Spleen (tissue), 11 donors: ENCODE data around the gene MYL2. TPM values are rescaled to one million over a fixed set of nuclear protein-coding genes. Genes with fewer than 3 reads are reported as not detected.

Experiments
- DNase-seq: peaks from one replicate; pipeline ENCODE4 v3.0.0-alpha.2; 2020
- H3K27ac ChIP-seq, 8 donors: fragments of 200-600 bp; sonication (generic) in 7 of 8; 1 replicate in 4 of 8; 2 replicates in 4 of 8; pipeline versions ENCODE4 v1.5.0 to v1.8.0; 2016 to 2021; ENCODE audit warnings: inconsistent platforms in 4 of 8, mild to moderate bottlenecking in 4 of 8, moderate library complexity in 1 of 8
- H3K27me3 ChIP-seq, 7 donors: fragments of 200-600 bp; sonication (generic) in 6 of 7; replicated peaks in 1 of 7; 1 replicate in 4 of 7; 2 replicates in 3 of 7; pipeline versions ENCODE4 v1.5.0 to v1.8.0; 2016 to 2021; ENCODE audit warnings: inconsistent platforms in 3 of 7, mild to moderate bottlenecking in 1 of 7
- H3K36me3 ChIP-seq, 6 donors: fragments of 200-600 bp; sonication (generic) in 5 of 6; 1 replicate in 4 of 6; 2 replicates in 2 of 6; pipeline versions ENCODE4 v1.5.0 to v1.8.0; 2016 to 2021; ENCODE audit warnings: inconsistent platforms in 2 of 6
- H3K4me1 ChIP-seq, 6 donors: fragments of 200-600 bp; sonication (generic) in 5 of 6; 1 replicate in 3 of 6; 2 replicates in 3 of 6; pipeline versions ENCODE4 v1.5.0 to v1.8.0; 2016 to 2021; ENCODE audit warnings: inconsistent platforms in 3 of 6
- H3K4me3 ChIP-seq, 8 donors: fragments of 200-600 bp; sonication (generic) in 7 of 8; 1 replicate in 4 of 8; 2 replicates in 4 of 8; pipeline versions ENCODE4 v1.5.0 to v1.8.0; 2016 to 2021; ENCODE audit warnings: inconsistent platforms in 4 of 8, mild to moderate bottlenecking in 4 of 8, moderate library complexity in 2 of 8
- H3K9me3 ChIP-seq, 8 donors: fragments of 200-600 bp; sonication (generic) in 7 of 8; 1 replicate in 4 of 8; 2 replicates in 4 of 8; pipeline versions ENCODE4 v1.5.0 to v1.8.0; 2016 to 2021; ENCODE audit warnings: inconsistent platforms in 4 of 8
- POLR2A ChIP-seq, 3 donors: fragments of 450-650 bp; IDR thresholded peaks; one replicate each; pipeline ENCODE4 v1.5.1; 2017; ENCODE audit warnings: antibody characterized with exemption in 3 of 3, mild to moderate bottlenecking in 1 of 3
- POLR2AphosphoS5 ChIP-seq, 3 donors: sonication (generic); formaldehyde crosslinking; IDR thresholded peaks; one replicate each; pipeline ENCODE4 v1.5.1; 2017; ENCODE audit warnings: antibody characterized with exemption in 3 of 3
- WGBS, 5 donors: extraction: QIAGEN DNeasy Blood & Tissue Kit in 3 of 5; methylation state at CpG; one replicate each; pipeline versions ENCODE4 v1.1.5 to v1.1.7; 2013 to 2018; 5-methylcytosine and 5-hydroxymethylcytosine counted together
- intact Hi-C: fragments of 100-400 bp; cut with DNase I; formaldehyde crosslinking; loops from one replicate; pipeline ENCODE4 v1.15.0; 2023; ENCODE audit warnings: low total_unique reads
- polyA plus RNA-seq, 3 donors: library from polyadenylated mRNA; stranded (reverse); fragments of 200-250 nt; gene quantifications; one replicate each; pipeline ENCODE4 v1.2.1, GENCODE V29; 2013
- total RNA-seq, 7 donors: library from RNA; depleted of rRNA in 3 of 7; stranded (reverse); fragments of >200 nt in 3 of 7; fragmentation: NEBNext Ultra II Directional in 4 of 7; extraction: Animal tissue kit (Norgen Biotek cat#: 25700) in 4 of 7; gene quantifications; one replicate each; pipeline versions ENCODE4 v1.1.0 to v1.2.1, GENCODE V29; 2016 to 2021
- TF ChIP-seq, protein P1 (sequence below), 11 experiments: fragments of 200-600 bp in 7 of 11; fragments of 450-650 bp in 4 of 11; sonication (generic) in 4 of 11; IDR thresholded peaks in 8 of 11; conservative IDR thresholded peaks in 3 of 11; 1 replicate in 7 of 11; 2 replicates in 4 of 11; pipeline versions ENCODE4 v1.4.0 to v1.8.0; 2016 to 2021; ENCODE audit warnings: antibody characterized with exemption in 11 of 11, inconsistent platforms in 4 of 11, mild to moderate bottlenecking in 1 of 11
- donor health status: healthy with polysubstance abuse.
- donor health status: DM: no; HTN: no; CAD: no; lungs with moderate emphysema.
- donor health status: DM: no; HTN: no; CAD: no.
- donor health status: Bipolar disorder and iron deficiency.
- donor health status: healthy.
- donor health status: DM: no; HTN: no; CAD: no.
- donor health status: DM: yes; HTN: yes; CAD: no.

MYL2 gene
- total and polyA plus RNA-seq, 10 donors = 1.2 to 8.5 (median 1.3) TPM; not detected in 7

DNA sequence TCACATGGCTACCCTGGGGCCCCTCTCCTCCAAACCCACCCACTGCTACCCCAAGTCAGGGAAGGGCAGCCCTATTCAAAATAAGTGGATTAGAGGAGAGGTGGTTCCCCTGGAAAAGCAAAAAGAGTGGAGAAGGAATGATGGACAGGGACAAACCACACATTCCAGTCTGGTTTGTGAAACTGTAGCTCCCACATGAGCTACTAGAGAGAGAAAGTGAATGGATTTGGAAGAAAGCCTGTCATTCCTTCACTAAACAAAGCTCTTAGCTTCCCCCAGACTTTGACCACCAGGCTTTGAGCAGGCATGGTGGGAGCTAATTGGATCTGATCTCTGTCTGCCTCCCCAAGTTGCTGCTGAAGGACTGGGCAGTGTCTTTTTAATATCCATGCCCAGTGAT, 45.6 kb downstream of the MYL2 start:
- Histone ChIP-seq H3K27ac (no peak overlapping the region), H3K4me3 (no peak overlapping the region), H3K4me1 (no peaks in the 10 kb centered on the region), H3K36me3 (no peaks in the 10 kb centered on the region), H3K9me3 (no peaks in the 10 kb centered on the region), H3K27me3 (peaks cover 0 to 13% (median 0%) of the 10 kb centered on the region in 7 donors)
- intact Hi-C loops = no loop called here
- no peak for TF ChIP-seq POLR2AphosphoS5 (IDR thresholded peaks at IDR 0.05)
- no peak for TF ChIP-seq POLR2A (IDR thresholded peaks at IDR 0.05)
- TF ChIP-seq, protein P1, sequence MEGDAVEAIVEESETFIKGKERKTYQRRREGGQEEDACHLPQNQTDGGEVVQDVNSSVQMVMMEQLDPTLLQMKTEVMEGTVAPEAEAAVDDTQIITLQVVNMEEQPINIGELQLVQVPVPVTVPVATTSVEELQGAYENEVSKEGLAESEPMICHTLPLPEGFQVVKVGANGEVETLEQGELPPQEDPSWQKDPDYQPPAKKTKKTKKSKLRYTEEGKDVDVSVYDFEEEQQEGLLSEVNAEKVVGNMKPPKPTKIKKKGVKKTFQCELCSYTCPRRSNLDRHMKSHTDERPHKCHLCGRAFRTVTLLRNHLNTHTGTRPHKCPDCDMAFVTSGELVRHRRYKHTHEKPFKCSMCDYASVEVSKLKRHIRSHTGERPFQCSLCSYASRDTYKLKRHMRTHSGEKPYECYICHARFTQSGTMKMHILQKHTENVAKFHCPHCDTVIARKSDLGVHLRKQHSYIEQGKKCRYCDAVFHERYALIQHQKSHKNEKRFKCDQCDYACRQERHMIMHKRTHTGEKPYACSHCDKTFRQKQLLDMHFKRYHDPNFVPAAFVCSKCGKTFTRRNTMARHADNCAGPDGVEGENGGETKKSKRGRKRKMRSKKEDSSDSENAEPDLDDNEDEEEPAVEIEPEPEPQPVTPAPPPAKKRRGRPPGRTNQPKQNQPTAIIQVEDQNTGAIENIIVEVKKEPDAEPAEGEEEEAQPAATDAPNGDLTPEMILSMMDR (IDR thresholded peaks at IDR 0.05 in 8 of 11, conservative IDR thresholded peaks at IDR 0.05 in 3 of 11) = no peak
- DNase-seq = no peak

DNA sequence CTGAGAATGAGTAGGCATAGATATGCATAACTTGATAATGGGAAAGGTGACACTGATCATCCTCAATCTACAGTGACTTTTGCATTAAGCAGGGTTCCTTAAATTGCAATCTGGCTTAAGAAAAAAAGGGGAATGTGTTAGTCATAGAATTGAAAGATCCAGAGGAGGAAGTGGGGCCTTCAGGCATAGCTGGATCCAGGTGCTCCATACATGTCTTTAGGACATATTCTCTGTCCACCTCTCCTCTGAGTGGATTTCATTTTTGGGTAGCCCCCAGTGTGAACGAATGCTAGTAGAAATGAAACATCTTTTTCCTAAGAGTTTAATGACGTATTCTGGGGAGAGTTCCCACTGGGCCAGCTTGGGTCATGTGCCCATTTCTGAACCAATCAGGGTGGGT, 46.0 kb downstream of the MYL2 start:
- intact Hi-C loops = no loop called here
- Histone ChIP-seq H3K27ac (no peak overlapping the region), H3K9me3 (no peaks in the 10 kb centered on the region), H3K36me3 (no peaks in the 10 kb centered on the region), H3K4me1 (peaks cover 0 to 1% (median 0%) of the 10 kb centered on the region in 6 donors), H3K27me3 (peaks cover 0 to 13% (median 0%) of the 10 kb centered on the region in 7 donors), H3K4me3 (no peak overlapping the region)
- TF ChIP-seq POLR2AphosphoS5 (IDR thresholded peaks at IDR 0.05) = no peak
- TF ChIP-seq POLR2A (IDR thresholded peaks at IDR 0.05) = no peak
- TF ChIP-seq, protein P1 (IDR thresholded peaks at IDR 0.05 in 8 of 11, conservative IDR thresholded peaks at IDR 0.05 in 3 of 11) = no peak
- WGBS, 5 donors = 75 to 88% (median 85%) methylated on average over 2 of the region's 2 CpGs
- DNase-seq = no peak

DNA sequence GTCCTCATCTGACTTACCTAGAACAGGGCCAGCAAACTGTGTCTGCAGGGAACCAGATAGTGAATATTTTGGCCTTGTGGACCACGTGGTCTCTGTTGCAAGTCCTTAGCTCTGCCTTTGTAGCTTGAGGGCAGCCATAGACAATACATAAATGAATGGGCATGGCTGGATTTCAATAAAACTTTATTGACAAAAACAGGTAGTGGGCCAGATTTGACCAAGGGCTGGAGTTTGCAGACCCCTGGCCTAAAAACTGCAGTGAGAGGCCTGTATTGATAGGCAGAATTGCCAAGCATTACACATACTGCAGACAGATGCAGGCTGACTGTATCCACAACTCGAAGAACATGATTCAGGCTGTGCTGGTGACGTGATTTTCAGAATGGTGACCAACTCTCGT, 48.3 kb downstream of the MYL2 start:
- Histone ChIP-seq H3K36me3 (no peaks in the 10 kb centered on the region), H3K27ac (no peak overlapping the region), H3K4me3 (no peak overlapping the region), H3K4me1 (peaks cover 0 to 8% (median 0%) of the 10 kb centered on the region in 6 donors), H3K9me3 (no peaks in the 10 kb centered on the region), H3K27me3 (no peaks in the 10 kb centered on the region)
- intact Hi-C loops = no loop called here
- DNase-seq = no peak
- TF ChIP-seq, protein P1 (IDR thresholded peaks at IDR 0.05 in 8 of 11, conservative IDR thresholded peaks at IDR 0.05 in 3 of 11) = no peak
- no peak for TF ChIP-seq POLR2AphosphoS5 (IDR thresholded peaks at IDR 0.05)
- no peak for TF ChIP-seq POLR2A (IDR thresholded peaks at IDR 0.05)
- 63 to 82% (median 73%) methylated on average over 4 of the region's 4 CpGs for WGBS, 5 donors

DNA sequence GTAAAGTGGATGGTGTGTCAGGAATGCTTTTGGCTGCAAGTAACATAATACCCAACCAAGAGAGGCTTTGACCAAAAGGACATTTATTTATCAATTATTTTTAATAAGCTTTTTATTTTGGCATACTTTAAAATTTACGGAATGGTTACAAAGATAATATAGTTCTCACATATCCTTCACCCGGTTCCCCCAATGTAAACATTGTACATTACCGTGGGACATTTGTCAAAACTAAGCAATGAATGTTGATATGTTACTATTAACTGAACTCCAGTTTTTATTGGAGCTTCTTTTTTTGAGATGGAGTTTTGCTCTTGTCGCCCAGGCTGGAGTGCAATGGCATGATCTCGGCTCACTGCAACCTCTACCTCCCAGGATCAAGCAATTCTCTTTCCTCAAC, 50.6 kb downstream of the MYL2 start:
- DNase-seq = no peak
- WGBS, 5 donors = 91 to 97% (median 95%) methylated on average over 5 of the region's 5 CpGs
- no peaks in the 10 kb centered on the region for H3K9me3 ChIP-seq
- no peaks in the 10 kb centered on the region for H3K36me3 ChIP-seq
- TF ChIP-seq POLR2AphosphoS5 (IDR thresholded peaks at IDR 0.05) (no peak), POLR2A (IDR thresholded peaks at IDR 0.05) (no peak)
- TF ChIP-seq, protein P1 (IDR thresholded peaks at IDR 0.05 in 8 of 11, conservative IDR thresholded peaks at IDR 0.05 in 3 of 11) = no peak
- intact Hi-C loops = no loop called here
- H3K27me3 ChIP-seq = no peaks in the 10 kb centered on the region
- no peak overlapping the region for H3K27ac ChIP-seq
- no peak overlapping the region for H3K4me3 ChIP-seq
- H3K4me1 ChIP-seq = peaks cover 0 to 8% (median 0%) of the 10 kb centered on the region in 6 donors
